Mononuclear cell (primary cell): ENCODE data around the gene LGALS16. TPM values are rescaled to one million over a fixed set of nuclear protein-coding genes. Genes with fewer than 3 reads are reported as not detected.
"Not testable (repeated sequence)": the region's sequence is repeated elsewhere in the genome, so short reads cannot be mapped to it uniquely, and the experiment has no call there.

Experiments
- H3K27me3 ChIP-seq: 2 replicates; pipeline ENCODE4 v1.6.0; 2011; ENCODE audit warnings: low read length, control low read depth; ENCODE audit not compliant: insufficient read depth
- H3K4me1 ChIP-seq: 2 replicates; pipeline ENCODE4 v1.5.1; 2011; ENCODE audit warnings: mild to moderate bottlenecking, low read length, control low read depth; ENCODE audit not compliant: insufficient read depth
- H3K4me3 ChIP-seq: 2 replicates; pipeline ENCODE4 v1.5.1; 2011; ENCODE audit warnings: mild to moderate bottlenecking, low read length, moderate library complexity
- H3K9me3 ChIP-seq: 2 replicates; pipeline ENCODE4 v1.5.1; 2011; ENCODE audit warnings: low read depth, mild to moderate bottlenecking, control low read depth, low read length
- total RNA-seq: library from RNA; depleted of rRNA; stranded (reverse); fragments of >200 nt; gene quantifications from one replicate; pipeline ENCODE4 v1.2.3, GENCODE V29; 2012

The LGALS16 gene
- total RNA-seq: not detected

- Histone ChIP-seq H3K9me3 (no peaks in the 10 kb centered on the region), H3K27me3 (peaks cover 4% of the 10 kb centered on the region), H3K4me3 (no peak within 1 kb of the TSS), H3K4me1 (no peaks in the 10 kb centered on the region)
Observed at GRCh38 chr19:39655613-39656012, at the start of gene LGALS16. Gene LGALS16, plus strand, starts transcription at chr19:39655913. Its CDS starts 49 bp downstream, at chr19:39655962.

- no peaks in the 10 kb centered on the region for H3K27me3 ChIP-seq
- no peaks in the 10 kb centered on the region for H3K9me3 ChIP-seq
- H3K4me1 ChIP-seq: no peaks in the 10 kb centered on the region
- no peak overlapping the region for H3K4me3 ChIP-seq
Observed at GRCh38 chr19:39607021-39607420, 48.7 kb upstream of the LGALS16 start.

- Histone ChIP-seq H3K27me3 (no peaks in the 10 kb centered on the region), H3K4me3 (no peak overlapping the region), H3K9me3 (no peaks in the 10 kb centered on the region), H3K4me1 (no peaks in the 10 kb centered on the region)
Observed at GRCh38 chr19:39607561-39607960, 48.2 kb upstream of the LGALS16 start.

- Histone ChIP-seq H3K4me1 (no peaks in the 10 kb centered on the region), H3K4me3 (no peak overlapping the region), H3K27me3 (peaks cover 2% of the 10 kb centered on the region), H3K9me3 (no peaks in the 10 kb centered on the region)
Observed at GRCh38 chr19:39613597-39613996, 42.1 kb upstream of the LGALS16 start.

- Histone ChIP-seq H3K9me3 (no peaks in the 10 kb centered on the region), H3K27me3 (peaks cover 2% of the 10 kb centered on the region), H3K4me1 (no peaks in the 10 kb centered on the region), H3K4me3 (no peak overlapping the region)
Observed at GRCh38 chr19:39617745-39618144, 38.0 kb upstream of the LGALS16 start.

- Histone ChIP-seq H3K9me3 (no peaks in the 10 kb centered on the region), H3K4me1 (no peaks in the 10 kb centered on the region), H3K4me3 (no peak overlapping the region), H3K27me3 (peaks cover 6% of the 10 kb centered on the region)
Observed at GRCh38 chr19:39623946-39624345, 31.8 kb upstream of the LGALS16 start.

- not testable (repeated sequence) for H3K4me3 ChIP-seq, H3K9me3 ChIP-seq, H3K4me1 ChIP-seq
- H3K27me3 ChIP-seq: peaks cover 12% of the 10 kb centered on the region
Observed at GRCh38 chr19:39627631-39628030, 28.1 kb upstream of the LGALS16 start.

- Histone ChIP-seq H3K4me1 (no peaks in the 10 kb centered on the region), H3K9me3 (no peaks in the 10 kb centered on the region)
Observed at GRCh38 chr19:39631178-39631577, 24.5 kb upstream of the LGALS16 start.

GRCh38 chr19:39631626-39632025 is 24.1 kb upstream of the LGALS16 start:
- Histone ChIP-seq H3K9me3 (no peaks in the 10 kb centered on the region), H3K4me3 (no peak overlapping the region), H3K4me1 (no peaks in the 10 kb centered on the region), H3K27me3 (peaks cover 9% of the 10 kb centered on the region)

More at GRCh38 chr19:39631178-39631577, 24.5 kb upstream of the LGALS16 start:
- Histone ChIP-seq H3K27me3 (peaks cover 8% of the 10 kb centered on the region), H3K4me3 (no peak overlapping the region)

GRCh38 chr19:39637891-39638290 is 17.8 kb upstream of the LGALS16 start:
- Histone ChIP-seq H3K4me3 (no peak overlapping the region), H3K9me3 (no peaks in the 10 kb centered on the region), H3K27me3 (peaks cover 13% of the 10 kb centered on the region), H3K4me1 (no peaks in the 10 kb centered on the region)

- Histone ChIP-seq H3K4me3 (no peak overlapping the region), H3K27me3 (peaks cover 11% of the 10 kb centered on the region), H3K9me3 (no peaks in the 10 kb centered on the region), H3K4me1 (no peaks in the 10 kb centered on the region)
Observed at GRCh38 chr19:39641773-39642172, 13.9 kb upstream of the LGALS16 start.

GRCh38 chr19:39643591-39643990 is 12.1 kb upstream of the LGALS16 start:
- peaks cover 12% of the 10 kb centered on the region for H3K27me3 ChIP-seq
- no peak overlapping the region for H3K4me3 ChIP-seq
- no peaks in the 10 kb centered on the region for H3K4me1 ChIP-seq
- H3K9me3 ChIP-seq: no peaks in the 10 kb centered on the region

- Histone ChIP-seq H3K4me3 (no peak overlapping the region), H3K9me3 (no peaks in the 10 kb centered on the region), H3K4me1 (no peaks in the 10 kb centered on the region), H3K27me3 (peaks cover 7% of the 10 kb centered on the region)
Observed at GRCh38 chr19:39645800-39646411, 9.8 kb upstream of the LGALS16 start.

- peaks cover 3% of the 10 kb centered on the region for H3K27me3 ChIP-seq
- H3K9me3 ChIP-seq: no peaks in the 10 kb centered on the region
- H3K4me1 ChIP-seq: no peaks in the 10 kb centered on the region
- H3K4me3 ChIP-seq: no peak overlapping the region
Observed at GRCh38 chr19:39647918-39648317, 7.8 kb upstream of the LGALS16 start.

GRCh38 chr19:39659791-39660190 is 4.1 kb downstream of the LGALS16 start:
- Histone ChIP-seq H3K4me3 (no peak overlapping the region), H3K9me3 (no peaks in the 10 kb centered on the region), H3K4me1 (no peaks in the 10 kb centered on the region), H3K27me3 (peaks cover 7% of the 10 kb centered on the region)

GRCh38 chr19:39660661-39661060 is 4.9 kb downstream of the LGALS16 start:
- H3K4me1 ChIP-seq: no peaks in the 10 kb centered on the region
- peaks cover 10% of the 10 kb centered on the region for H3K27me3 ChIP-seq
- no peaks in the 10 kb centered on the region for H3K9me3 ChIP-seq
- H3K4me3 ChIP-seq: no peak overlapping the region
